Esophagus muscularis mucosa (tissue), 4 donors: ENCODE data around the gene SLC15A1. TPM values are rescaled to one million over a fixed set of nuclear protein-coding genes. Genes with fewer than 3 reads are reported as not detected.
A peak's percentile ranks its signal among the peaks of the same experiment; 100 is the strongest.

Experiments
- DNase-seq: peaks from one replicate; pipeline ENCODE4 v3.0.0-alpha.2; 2017; ENCODE audit errors: extremely low spot score
- H3K27ac ChIP-seq, 4 donors: fragments of 200-600 bp; sonication (generic); replicated peaks in 1 of 4; 1 replicate in 3 of 4; 2 replicates in 1 of 4; pipeline ENCODE4 v1.5.1; 2016 to 2019; ENCODE audit warnings: mild to moderate bottlenecking in 1 of 4
- H3K27me3 ChIP-seq, 4 donors: fragments of 200-600 bp; sonication (generic); one replicate each; pipeline versions ENCODE4 v1.5.1 to v1.6.0; 2016 to 2019
- H3K36me3 ChIP-seq, 4 donors: fragments of 200-600 bp; sonication (generic); one replicate each; pipeline ENCODE4 v1.5.1; 2016 to 2019
- H3K4me1 ChIP-seq, 4 donors: fragments of 200-600 bp; sonication (generic); one replicate each; pipeline ENCODE4 v1.5.1; 2016 to 2019
- H3K4me3 ChIP-seq, 4 donors: fragments of 200-600 bp; sonication (generic); 1 replicate in 2 of 4; 2 replicates in 2 of 4; pipeline ENCODE4 v1.5.1; 2016 to 2019; ENCODE audit warnings: mild to moderate bottlenecking in 4 of 4, moderate library complexity in 1 of 4
- H3K9me3 ChIP-seq, 4 donors: fragments of 200-600 bp; sonication (generic); 1 replicate in 3 of 4; 2 replicates in 1 of 4; pipeline ENCODE4 v1.5.1; 2016 to 2019
- EP300 ChIP-seq: sonication (generic); formaldehyde crosslinking; IDR thresholded peaks from one replicate; pipeline ENCODE4 v1.6.1; 2017; ENCODE audit warnings: antibody characterized with exemption
- POLR2A ChIP-seq: fragments of 450-650 bp; IDR thresholded peaks from one replicate; pipeline ENCODE4 v1.6.1; 2017; ENCODE audit warnings: antibody characterized with exemption, moderate library complexity, mild to moderate bottlenecking, low read depth
- POLR2AphosphoS5 ChIP-seq, 2 donors: sonication (generic); formaldehyde crosslinking; IDR thresholded peaks; one replicate each; pipeline ENCODE4 v1.6.1; 2017; ENCODE audit warnings: antibody characterized with exemption in 2 of 2
- WGBS: methylation state at CpG from one replicate; pipeline ENCODE4 v1.1.5; 2018; 5-methylcytosine and 5-hydroxymethylcytosine counted together
- intact Hi-C: fragments of 100-400 bp; cut with DNase I; formaldehyde crosslinking; loops from one replicate; pipeline ENCODE4 v1.15.1; 2023
- total RNA-seq, 4 donors: library from RNA; depleted of rRNA; stranded (reverse); fragments of >200 nt; gene quantifications; one replicate each; pipeline versions ENCODE4 v1.1.0 to v1.2.1, GENCODE V29; 2016
- TF ChIP-seq, protein P1 (sequence below), 3 experiments: fragments of 200-600 bp in 2 of 3; fragments of 450-650 bp in 1 of 3; sonication (generic) in 2 of 3; IDR thresholded peaks; one replicate each; pipeline ENCODE4 v1.5.1; 2017 to 2019; ENCODE audit warnings: antibody characterized with exemption in 3 of 3, mild to moderate bottlenecking in 2 of 3, moderate library complexity in 1 of 3

SLC15A1 gene
- total RNA-seq, 4 donors from 2014 or later, result not detected

DNA sequence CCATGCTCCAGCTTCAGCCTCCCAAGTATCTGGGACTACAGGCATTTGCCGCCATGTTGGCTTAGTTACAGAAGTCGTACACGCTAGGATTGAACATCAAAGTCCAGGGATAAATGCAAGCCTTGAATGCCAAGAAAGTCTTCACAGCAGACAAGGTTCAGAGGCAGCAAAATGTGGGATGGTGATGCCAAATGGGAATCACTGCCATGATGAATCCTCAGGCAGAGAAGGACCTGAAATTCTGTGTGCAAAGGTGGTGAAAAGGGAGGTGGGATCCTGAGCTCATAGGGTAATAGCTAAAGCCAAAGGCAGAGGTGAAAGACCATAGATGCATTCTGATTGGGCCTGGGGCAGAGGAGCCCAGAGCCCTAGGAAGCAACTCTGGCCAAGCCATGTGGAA is 96.2 kb downstream of the SLC15A1 start:
- Histone ChIP-seq H3K4me1 (peaks cover 2 to 8% (median 7%) of the 10 kb centered on the region in 4 donors), H3K36me3 (no peaks in the 10 kb centered on the region), H3K4me3 (no peak overlapping the region), H3K27ac (no peak overlapping the region), H3K27me3 (no peaks in the 10 kb centered on the region), H3K9me3 (no peaks in the 10 kb centered on the region)
- TF ChIP-seq, protein P1, sequence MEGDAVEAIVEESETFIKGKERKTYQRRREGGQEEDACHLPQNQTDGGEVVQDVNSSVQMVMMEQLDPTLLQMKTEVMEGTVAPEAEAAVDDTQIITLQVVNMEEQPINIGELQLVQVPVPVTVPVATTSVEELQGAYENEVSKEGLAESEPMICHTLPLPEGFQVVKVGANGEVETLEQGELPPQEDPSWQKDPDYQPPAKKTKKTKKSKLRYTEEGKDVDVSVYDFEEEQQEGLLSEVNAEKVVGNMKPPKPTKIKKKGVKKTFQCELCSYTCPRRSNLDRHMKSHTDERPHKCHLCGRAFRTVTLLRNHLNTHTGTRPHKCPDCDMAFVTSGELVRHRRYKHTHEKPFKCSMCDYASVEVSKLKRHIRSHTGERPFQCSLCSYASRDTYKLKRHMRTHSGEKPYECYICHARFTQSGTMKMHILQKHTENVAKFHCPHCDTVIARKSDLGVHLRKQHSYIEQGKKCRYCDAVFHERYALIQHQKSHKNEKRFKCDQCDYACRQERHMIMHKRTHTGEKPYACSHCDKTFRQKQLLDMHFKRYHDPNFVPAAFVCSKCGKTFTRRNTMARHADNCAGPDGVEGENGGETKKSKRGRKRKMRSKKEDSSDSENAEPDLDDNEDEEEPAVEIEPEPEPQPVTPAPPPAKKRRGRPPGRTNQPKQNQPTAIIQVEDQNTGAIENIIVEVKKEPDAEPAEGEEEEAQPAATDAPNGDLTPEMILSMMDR (IDR thresholded peaks at IDR 0.05), result no peak
- TF ChIP-seq POLR2A, result no peak
- no peak for TF ChIP-seq EP300
- no peak for TF ChIP-seq POLR2AphosphoS5 (IDR thresholded peaks at IDR 0.05)
- intact Hi-C loops, result no loop called here
- no peak for DNase-seq
- 95% methylated on average over 3 of the region's 3 CpGs for WGBS

DNA sequence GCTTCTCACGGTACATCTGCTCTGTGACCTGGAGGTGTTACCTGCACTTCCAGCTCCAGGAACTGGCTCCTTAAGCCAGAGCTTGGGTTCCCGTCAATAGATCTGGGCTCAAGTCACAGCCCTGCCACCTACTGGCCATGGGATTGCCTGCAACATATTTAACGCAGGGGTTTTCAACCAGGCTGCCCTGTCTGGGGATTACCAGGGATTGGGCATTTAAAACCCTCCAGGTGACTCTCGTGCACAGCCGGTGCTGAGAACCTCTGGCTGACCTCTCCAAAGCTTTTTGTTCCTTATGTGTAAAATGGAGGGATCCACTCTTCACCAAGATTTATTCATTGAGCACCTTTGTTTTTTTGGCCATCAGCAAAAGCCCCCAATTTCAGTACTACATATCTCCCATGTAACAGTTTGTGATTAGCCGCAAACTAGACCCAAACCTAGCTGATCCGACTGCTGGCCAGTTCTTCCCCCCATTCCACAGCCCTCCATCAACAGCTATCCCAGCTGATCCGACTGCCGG is 98.9 kb downstream of the SLC15A1 start:
- H3K27me3 ChIP-seq, result no peaks in the 10 kb centered on the region
- no peak for DNase-seq
- H3K9me3 ChIP-seq, result no peaks in the 10 kb centered on the region
- H3K4me3 ChIP-seq, result no peak overlapping the region
- no peaks in the 10 kb centered on the region for H3K36me3 ChIP-seq
- H3K27ac ChIP-seq, result no peak overlapping the region
- TF ChIP-seq POLR2AphosphoS5 (IDR thresholded peaks at IDR 0.05) (peak in 1 of 2 donors; percentile 45), EP300 (no peak), POLR2A (no peak)
- TF ChIP-seq, protein P1 (IDR thresholded peaks at IDR 0.05), result peak; percentile 88 to 94 (median 91)
- 34% methylated on average over 8 of the region's 9 CpGs for WGBS
- peaks cover 2 to 8% (median 7%) of the 10 kb centered on the region in 4 donors for H3K4me1 ChIP-seq
- intact Hi-C loops, result loop anchor here (1.0 to 5.0 kb wide), 2 partner anchors 71 to 208 kb away; no protein-coding TSS in a partner anchor

DNA sequence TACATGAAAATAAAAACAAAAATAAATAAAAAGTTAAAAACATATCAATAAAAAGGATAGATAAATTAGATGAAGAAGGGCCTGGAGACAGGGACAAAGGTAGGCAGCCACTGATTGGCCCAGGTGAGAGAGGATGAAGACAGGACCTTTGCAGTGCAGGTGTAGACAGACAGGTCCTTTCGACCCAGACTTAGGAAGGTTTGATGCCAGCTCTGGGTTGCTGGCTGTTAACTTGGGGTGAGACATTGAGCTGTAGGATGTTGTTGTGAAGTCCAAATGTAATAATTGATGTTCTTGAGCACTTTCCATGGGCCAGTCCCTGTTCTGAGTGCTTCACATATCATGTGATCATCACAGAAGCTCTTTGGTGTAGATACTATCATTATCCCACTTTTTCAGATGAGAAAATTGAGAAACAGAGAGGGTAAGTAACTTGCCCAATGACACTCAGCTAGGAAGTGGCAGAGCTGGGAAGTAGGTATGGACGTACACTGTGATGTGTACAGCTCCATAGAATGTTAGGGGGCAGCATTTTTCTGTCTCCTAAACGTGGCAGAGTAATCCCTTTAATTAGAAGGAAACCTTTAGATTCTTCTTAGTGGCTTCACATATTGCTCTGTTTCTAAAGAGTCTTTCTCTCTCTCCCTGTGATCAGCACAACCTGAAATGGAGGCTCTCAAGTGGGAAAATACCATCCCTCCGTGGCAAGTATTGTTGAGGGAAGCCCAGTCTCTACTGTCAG is 99.6 kb downstream of the SLC15A1 start:
- Histone ChIP-seq H3K4me3 (no peak overlapping the region), H3K4me1 (peaks cover 2 to 8% (median 7%) of the 10 kb centered on the region in 4 donors), H3K9me3 (no peaks in the 10 kb centered on the region), H3K27ac (no peak overlapping the region), H3K36me3 (no peaks in the 10 kb centered on the region), H3K27me3 (no peaks in the 10 kb centered on the region)
- no peak for DNase-seq
- 46% methylated on average over 4 of the region's 4 CpGs for WGBS
- intact Hi-C loops, result loop anchor here (1.0 to 5.0 kb wide), 2 partner anchors 71 to 208 kb away; no protein-coding TSS in a partner anchor
- TF ChIP-seq, protein P1 (IDR thresholded peaks at IDR 0.05), result no peak
- TF ChIP-seq POLR2AphosphoS5 (IDR thresholded peaks at IDR 0.05) (no peak), EP300 (no peak), POLR2A (no peak)

DNA sequence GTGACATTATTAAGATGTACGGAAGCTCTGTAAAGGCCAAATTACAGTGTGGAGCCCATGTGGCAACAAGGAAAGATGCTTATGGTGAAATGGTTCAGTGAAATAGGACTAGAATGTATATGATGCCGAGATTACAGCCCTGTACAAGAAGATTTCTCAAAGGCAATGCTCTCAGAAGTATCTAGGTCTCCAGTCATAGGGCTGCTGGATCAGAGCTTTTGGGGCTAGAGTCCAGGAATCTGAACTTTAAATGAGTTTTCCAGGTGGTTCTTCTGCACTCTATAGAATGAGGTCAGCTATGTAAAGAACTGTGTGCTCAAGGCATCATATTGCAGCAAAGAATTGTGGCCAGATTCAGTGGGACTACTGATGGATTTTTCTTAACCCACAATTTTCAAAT is 100.2 kb downstream of the SLC15A1 start:
- Histone ChIP-seq H3K27ac (no peak overlapping the region), H3K4me1 (peaks cover 0 to 8% (median 7%) of the 10 kb centered on the region in 4 donors), H3K27me3 (no peaks in the 10 kb centered on the region), H3K4me3 (no peak overlapping the region), H3K9me3 (no peaks in the 10 kb centered on the region), H3K36me3 (no peaks in the 10 kb centered on the region)
- TF ChIP-seq, protein P1 (IDR thresholded peaks at IDR 0.05), result no peak
- TF ChIP-seq POLR2AphosphoS5 (IDR thresholded peaks at IDR 0.05) (no peak), POLR2A (no peak), EP300 (no peak)
- intact Hi-C loops, result loop anchor here (5.0 kb wide), 1 partner anchor 70 kb away; no protein-coding TSS in a partner anchor
- no peak for DNase-seq
- WGBS, result 39% methylated on average over 2 of the region's 2 CpGs
